NCI-H446 (cell line): ENCODE measurements around the gene XPC.

Experiments used
- DNase-seq, 2 experiments: peaks; one replicate each; lab custom pipeline; 2025; lab: John Stamatoyannopoulos, UW

The XPC gene

GRCh38 chr3:14170531-14171159 lies 7.8 kb downstream of the XPC start:
- DNase-seq = no peak

- no peak for DNase-seq
These were observed 8.5 kb downstream of the XPC start for GRCh38 chr3:14169871-14170270.

GRCh38 chr3:14169435-14169834 lies 9.0 kb downstream of the XPC start:
- no peak for DNase-seq

- DNase-seq = no peak
These were observed 11.4 kb downstream of the XPC start for GRCh38 chr3:14166877-14167603.

GRCh38 chr3:14162178-14162577 lies 16.2 kb downstream of the XPC start:
- no peak for DNase-seq

- DNase-seq = no peak
These were observed 17.1 kb downstream of the XPC start for GRCh38 chr3:14161282-14161681.

- no peak for DNase-seq
These were observed 19.0 kb downstream of the XPC start for GRCh38 chr3:14159426-14159825.

GRCh38 chr3:14158370-14158769 lies 20.0 kb downstream of the XPC start:
- no peak for DNase-seq

GRCh38 chr3:14157951-14158350 lies 20.4 kb downstream of the XPC start:
- no peak for DNase-seq

GRCh38 chr3:14156843-14157561 lies 21.4 kb downstream of the XPC start:
- no peak for DNase-seq

- no peak for DNase-seq
These were observed 22.2 kb downstream of the XPC start for GRCh38 chr3:14156201-14156600.

GRCh38 chr3:14154895-14155440 lies 23.4 kb downstream of the XPC start:
- DNase-seq = no peak

- no peak for DNase-seq
These were observed 24.1 kb downstream of the XPC start for GRCh38 chr3:14154276-14154675.

- no peak for DNase-seq
These were observed 24.7 kb downstream of the XPC start for GRCh38 chr3:14153663-14154062.

- no peak for DNase-seq
These were observed 25.4 kb downstream of the XPC start for GRCh38 chr3:14152963-14153355.

GRCh38 chr3:14152233-14152962 lies 26.0 kb downstream of the XPC start:
- no peak for DNase-seq

GRCh38 chr3:14151471-14152083 lies 26.8 kb downstream of the XPC start:
- DNase-seq = no peak

GRCh38 chr3:14150491-14151230 lies 27.7 kb downstream of the XPC start:
- DNase-seq = no peak

GRCh38 chr3:14150078-14150477 lies 28.3 kb downstream of the XPC start:
- DNase-seq = no peak

GRCh38 chr3:14148041-14148985 lies 30.1 kb downstream of the XPC start:
- DNase-seq = peak in 1 of 2 experiments; percentile 42
